ENCODE data around the gene KLF3.

The KLF3 gene

DNA sequence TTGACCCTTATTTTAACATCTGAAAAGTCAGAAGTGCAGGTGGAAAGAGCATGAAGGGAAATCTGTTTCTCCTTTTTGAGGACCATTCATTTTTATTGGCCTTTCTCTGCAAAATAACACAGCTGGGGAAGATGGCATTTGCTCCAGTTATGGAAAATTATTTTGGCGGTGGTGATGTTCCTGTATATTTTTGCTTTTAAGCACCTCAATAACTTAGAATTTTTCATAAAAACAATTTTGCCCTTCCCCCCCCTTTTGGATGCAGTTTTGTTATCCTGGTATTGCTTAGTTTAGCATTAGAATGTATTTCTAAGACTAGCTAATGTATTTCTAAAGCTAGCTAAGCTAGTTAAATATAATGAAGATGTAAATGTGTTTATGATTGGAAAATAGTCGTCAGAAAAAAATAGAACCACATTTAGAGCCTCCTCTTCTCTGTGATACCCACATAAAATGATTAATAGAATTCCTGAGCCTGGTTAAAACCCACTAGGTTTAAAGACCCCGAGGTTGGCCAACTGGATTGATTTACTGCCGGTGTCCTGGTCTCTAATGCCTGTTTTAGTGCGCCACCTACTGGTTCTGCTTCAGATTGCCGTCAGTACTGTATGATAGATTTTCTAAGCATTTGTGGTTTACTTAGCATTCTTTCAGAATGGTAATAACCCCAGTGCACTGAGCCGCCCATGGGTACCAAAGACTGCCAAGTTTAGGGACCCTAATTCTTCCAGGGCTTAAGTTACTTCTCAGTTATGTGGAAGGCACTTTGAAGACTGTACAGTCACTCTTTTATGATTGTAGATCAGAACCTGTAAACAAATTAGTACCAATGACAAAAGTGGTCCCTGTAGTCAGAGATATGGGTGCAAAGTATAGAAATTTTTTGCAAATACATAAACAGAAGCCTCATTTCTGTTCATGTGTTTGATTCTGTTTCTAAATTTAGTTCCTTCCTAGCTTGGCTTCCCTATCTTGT lies 11.4 kb downstream of the KLF3 start:
- DNase-seq, result peak; percentile 83

DNA sequence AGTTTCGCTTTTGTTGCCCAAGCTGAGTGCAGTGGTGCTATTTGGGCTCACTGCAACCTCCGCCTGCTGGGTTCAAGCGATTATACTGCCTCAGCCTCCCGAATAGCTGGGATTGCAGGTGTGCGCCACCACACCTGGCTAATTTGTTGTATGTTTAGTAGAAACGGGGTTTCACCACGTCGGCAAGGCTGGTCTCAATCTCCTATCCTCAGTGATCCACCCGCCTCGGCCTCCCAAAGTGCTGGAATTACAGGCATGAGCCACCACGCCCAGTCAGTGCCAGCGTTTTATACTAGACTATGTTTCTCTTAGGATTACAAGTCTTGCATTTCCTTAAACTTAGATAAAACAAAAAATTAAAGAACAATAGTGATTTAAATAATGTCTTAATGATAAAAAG lies 13.0 kb downstream of the KLF3 start:
- no peak for DNase-seq

- no peak for DNase-seq
Observed at GRCh38 chr4:38677441-38677840, 13.4 kb downstream of the KLF3 start.

DNA sequence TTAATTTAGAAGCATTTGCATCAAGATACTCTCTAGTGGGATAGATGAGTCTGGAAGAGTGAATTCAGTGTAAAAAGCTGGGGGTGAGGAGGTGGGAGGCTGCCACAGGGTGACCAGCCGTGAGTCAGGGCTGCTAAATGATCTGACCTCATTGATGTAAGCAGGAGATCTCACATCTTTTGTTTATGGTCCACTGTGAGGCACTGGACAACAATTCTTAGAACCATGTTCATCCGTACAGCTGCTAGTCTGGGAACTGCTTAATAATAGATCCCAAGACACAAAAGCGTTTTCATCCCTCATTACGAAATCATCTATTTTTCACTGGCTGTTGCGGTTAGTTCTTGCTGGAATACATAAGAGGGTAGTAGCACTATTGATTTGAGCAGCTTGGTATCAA lies 14.1 kb downstream of the KLF3 start:
- DNase-seq, result peak; percentile 77

- peak; percentile 49 for DNase-seq
Observed at GRCh38 chr4:38679921-38680320, 15.9 kb downstream of the KLF3 start.

DNA sequence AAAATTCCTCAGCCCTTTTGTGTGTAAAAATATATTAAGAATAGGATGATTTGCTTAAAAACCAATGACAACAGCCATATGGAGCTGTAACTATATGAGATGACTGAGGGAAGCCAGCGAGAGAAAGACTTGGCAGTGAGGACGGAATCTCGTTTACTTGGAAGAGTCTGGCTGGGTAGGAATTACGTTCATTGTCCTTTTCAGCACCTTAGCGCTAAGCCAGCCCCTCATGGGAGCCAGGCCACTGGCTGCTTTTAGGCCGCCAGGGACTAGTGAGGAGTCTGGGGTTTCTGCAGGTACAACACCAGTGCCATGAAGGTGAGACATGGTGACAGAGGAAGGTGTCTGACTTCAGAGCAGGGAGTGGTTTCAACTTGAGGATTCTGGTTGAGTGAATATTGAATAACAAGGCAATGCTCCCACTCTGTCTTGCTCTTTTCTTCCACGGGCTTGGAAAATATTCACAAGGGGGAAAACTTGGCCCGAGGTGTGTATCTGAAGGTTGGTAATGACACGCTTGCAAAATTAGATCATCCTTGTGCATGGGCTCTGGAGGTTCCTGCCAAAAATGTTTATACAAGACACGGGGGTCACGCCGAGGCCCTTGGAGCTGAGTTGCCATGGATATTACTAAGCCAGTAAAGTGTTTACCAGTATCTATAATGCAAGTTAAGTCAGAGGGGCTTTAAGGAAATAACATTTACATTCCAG lies 17.4 kb downstream of the KLF3 start:
- peak; percentile 64 for DNase-seq

DNA sequence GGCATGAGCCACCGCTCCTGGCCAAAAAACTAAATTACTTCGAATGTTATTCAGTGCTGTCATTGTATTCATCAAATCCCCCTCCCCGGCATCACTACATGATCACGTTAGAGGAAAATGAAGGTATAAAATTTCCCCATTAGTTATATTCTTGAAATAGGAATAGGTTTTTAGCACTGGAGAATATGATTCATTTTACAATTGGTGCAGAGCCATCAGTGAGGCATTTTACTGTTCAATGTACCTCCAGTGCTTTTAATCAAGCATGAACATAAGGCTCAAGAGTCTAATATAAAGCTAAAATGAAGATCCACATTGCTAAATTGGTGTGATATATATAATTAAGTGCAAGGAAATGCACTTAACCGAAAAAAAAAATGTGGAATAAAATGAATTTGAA lies 18.3 kb downstream of the KLF3 start:
- DNase-seq, result no peak

- no peak for DNase-seq
Observed at GRCh38 chr4:38683276-38683675, 19.3 kb downstream of the KLF3 start.

GRCh38 chr4:38684271-38684670 lies 20.3 kb downstream of the KLF3 start:
- no peak for DNase-seq

GRCh38 chr4:38684951-38685844 lies 21.2 kb downstream of the KLF3 start:
- no peak for DNase-seq

- no peak for DNase-seq
Observed at GRCh38 chr4:38686682-38687081, 22.7 kb downstream of the KLF3 start.

GRCh38 chr4:38687571-38688011 lies 23.6 kb downstream of the KLF3 start:
- no peak for DNase-seq

GRCh38 chr4:38688676-38689355 lies 24.8 kb downstream of the KLF3 start:
- peak; percentile 22 for DNase-seq

DNA sequence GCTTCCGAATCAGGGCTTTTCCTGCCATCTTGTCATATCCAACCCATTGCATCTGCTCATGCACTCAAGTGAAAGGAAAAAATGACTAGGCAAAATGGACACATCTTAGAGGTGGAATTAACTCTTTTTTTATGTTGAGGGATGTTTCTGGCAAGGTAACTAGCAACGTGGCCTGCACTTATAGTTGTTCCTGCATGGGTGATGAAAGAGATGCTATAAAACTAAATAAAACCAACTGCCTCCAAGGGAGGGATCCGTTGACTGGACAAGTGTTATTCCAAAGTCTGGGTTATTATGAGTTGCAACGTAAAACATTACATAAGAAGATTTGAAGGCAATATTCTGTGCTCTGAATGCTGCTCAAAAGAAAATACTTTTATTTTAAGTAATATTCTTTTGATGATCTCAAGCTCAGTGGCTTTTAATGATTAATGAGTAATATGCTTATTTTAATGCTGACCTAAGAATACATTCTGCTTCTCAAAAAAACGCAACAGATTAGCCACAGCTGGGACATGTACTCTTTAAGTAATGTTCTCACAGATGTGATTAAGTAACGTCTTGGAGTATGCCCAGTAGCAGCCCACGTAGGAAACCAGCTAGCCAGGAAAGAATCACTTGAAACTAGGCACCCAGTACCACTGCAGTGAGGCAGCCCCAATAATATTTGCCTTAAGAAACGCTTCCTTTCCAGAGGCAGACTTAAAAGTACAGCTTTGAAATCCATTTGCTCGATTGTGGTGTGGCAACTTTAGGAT lies 27.4 kb downstream of the KLF3 start:
- peak; percentile 49 for DNase-seq

- no peak for DNase-seq
Observed at GRCh38 chr4:38692421-38692820, 28.4 kb downstream of the KLF3 start.

GRCh38 chr4:38693569-38693968 lies 29.6 kb downstream of the KLF3 start:
- no peak for DNase-seq

- DNase-seq, result no peak
Observed at GRCh38 chr4:38694330-38694729, 30.3 kb downstream of the KLF3 start.

DNA sequence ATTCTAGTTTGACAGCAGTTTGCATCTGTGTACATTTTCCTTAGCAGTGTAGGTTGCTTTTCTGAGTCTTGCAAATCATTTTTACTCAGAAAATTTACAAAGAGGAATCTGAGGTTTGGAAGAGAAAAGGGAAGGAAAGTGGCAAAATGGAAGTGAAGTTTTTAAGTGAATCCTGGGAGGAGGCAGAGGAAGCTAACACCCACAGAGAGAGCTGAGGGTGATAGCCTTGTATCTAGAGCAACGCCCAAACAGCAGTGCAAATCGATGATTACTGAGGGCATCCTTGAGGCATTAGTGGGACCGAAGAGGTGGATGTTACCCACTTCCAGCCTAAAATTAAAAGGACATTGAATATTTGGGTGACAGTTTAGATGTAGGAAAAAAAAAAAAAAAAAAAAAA lies 31.8 kb downstream of the KLF3 start:
- DNase-seq, result no peak

DNA sequence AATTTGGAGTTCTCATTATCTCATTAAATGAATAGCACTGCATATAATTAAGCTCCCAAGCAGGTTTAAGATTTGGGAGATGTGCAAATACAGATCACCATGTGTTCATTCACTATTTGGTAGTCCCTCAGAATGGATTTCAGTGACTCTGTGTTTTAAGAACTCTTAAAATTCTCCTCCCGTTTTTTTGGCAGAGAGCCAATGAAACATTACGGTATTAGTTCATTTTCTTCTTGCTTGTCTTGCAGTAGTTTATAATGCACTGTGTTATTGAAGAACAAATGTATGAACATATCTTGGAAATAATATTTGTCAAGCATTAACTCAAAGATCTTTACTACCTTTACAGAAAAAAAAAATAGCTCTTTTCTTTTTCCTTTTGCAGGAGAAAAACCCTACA lies 32.7 kb downstream of the KLF3 start:
- no peak for DNase-seq

- DNase-seq, result no peak
Observed at GRCh38 chr4:38698176-38698575, 34.2 kb downstream of the KLF3 start.

- no peak for DNase-seq
Observed at GRCh38 chr4:38699112-38699511, 35.1 kb downstream of the KLF3 start.

DNA sequence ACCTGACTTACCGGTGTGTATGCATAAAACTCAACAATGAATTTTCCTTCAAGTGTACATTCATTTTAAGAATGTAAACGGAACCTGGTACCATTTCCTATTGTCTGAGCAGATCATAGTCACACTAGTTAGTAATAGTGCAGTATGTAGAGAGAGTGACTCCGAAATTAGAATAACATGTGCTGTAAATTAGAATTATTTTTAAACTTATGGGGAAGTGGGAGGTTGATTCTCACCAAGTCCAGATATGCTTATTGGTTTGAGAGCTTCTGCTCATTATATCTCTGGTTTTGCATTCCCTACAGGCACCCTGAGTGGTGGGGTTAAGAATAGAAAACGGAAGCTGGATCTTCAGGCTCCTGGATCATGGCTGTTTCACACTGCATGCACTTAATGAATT lies 39.6 kb downstream of the KLF3 start:
- DNase-seq, result no peak

Data from fibroblast of skin of right quadriceps (primary cell).